ENCODE data around the gene ABCF2.

Gene ABCF2

GRCh38 chr7:151242159-151243044 is 15.4 kb upstream of the ABCF2 start:
- Histone ChIP-seq H3K27ac (ENCODE audit: low read depth, low read length) (no peak overlapping the region), H3K9me3 (ENCODE audit: control insufficient read depth in 1 of 2, low read length in 2 of 2) (no peaks in the 10 kb centered on the region), H3K9ac (ENCODE audit: low read depth in 1 of 2, low read length in 2 of 2) (no peak overlapping the region), H3K4me3 (ENCODE audit: low read depth in 1 of 2, low read length in 2 of 2) (no peak overlapping the region), H3K4me1 (ENCODE audit: control insufficient read depth in 1 of 2, insufficient read depth in 2 of 2, low read length in 2 of 2) (peaks cover 23% of the 10 kb centered on the region in 2 donors), H3K27me3 (ENCODE audit: control insufficient read depth in 1 of 2, insufficient read depth in 2 of 2, low read length in 2 of 2) (peaks cover 27 to 35% of the 10 kb centered on the region in 2 donors), H3K36me3 (ENCODE audit: control insufficient read depth in 1 of 2, insufficient read depth in 2 of 2, low read length in 2 of 2) (peaks cover 9 to 21% of the 10 kb centered on the region in 2 donors)

DNA sequence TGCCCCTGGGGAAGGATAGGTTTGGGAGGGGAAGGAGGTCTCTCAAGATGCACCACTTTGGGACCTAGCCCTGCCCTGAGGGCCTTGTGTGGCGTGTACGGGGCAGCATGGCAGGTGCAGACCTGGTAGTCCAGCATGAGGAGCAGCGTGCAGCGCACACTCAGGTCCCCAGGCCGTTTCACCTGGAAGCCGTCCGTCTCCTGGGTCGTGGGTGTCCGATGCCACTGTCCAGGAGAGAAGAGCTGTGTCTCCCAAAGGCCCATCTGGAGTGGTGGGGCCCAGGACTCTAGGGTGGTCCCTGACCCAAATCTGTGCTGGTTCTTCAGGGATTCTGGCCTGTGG is 14.7 kb upstream of the ABCF2 start:
- peaks cover 20 to 23% of the 10 kb centered on the region in 2 donors for H3K4me1 ChIP-seq (ENCODE audit: control insufficient read depth in 1 of 2, insufficient read depth in 2 of 2, low read length in 2 of 2)
- H3K4me3 ChIP-seq (ENCODE audit: low read depth in 1 of 2, low read length in 2 of 2), result no peak overlapping the region
- H3K36me3 ChIP-seq (ENCODE audit: control insufficient read depth in 1 of 2, insufficient read depth in 2 of 2, low read length in 2 of 2), result peaks cover 11 to 27% of the 10 kb centered on the region in 2 donors
- H3K27ac ChIP-seq (ENCODE audit: low read depth, low read length), result no peak overlapping the region
- H3K27me3 ChIP-seq (ENCODE audit: control insufficient read depth in 1 of 2, insufficient read depth in 2 of 2, low read length in 2 of 2), result peaks cover 20 to 28% of the 10 kb centered on the region in 2 donors
- H3K9me3 ChIP-seq (ENCODE audit: control insufficient read depth in 1 of 2, low read length in 2 of 2), result no peaks in the 10 kb centered on the region
- H3K9ac ChIP-seq (ENCODE audit: low read depth in 1 of 2, low read length in 2 of 2), result no peak overlapping the region

- H3K27ac ChIP-seq (ENCODE audit: low read depth, low read length), result no peak overlapping the region
- H3K9ac ChIP-seq (ENCODE audit: low read depth in 1 of 2, low read length in 2 of 2), result no peak overlapping the region
- H3K27me3 ChIP-seq (ENCODE audit: control insufficient read depth in 1 of 2, insufficient read depth in 2 of 2, low read length in 2 of 2), result peaks cover 15 to 23% of the 10 kb centered on the region in 2 donors
- H3K4me3 ChIP-seq (ENCODE audit: low read depth in 1 of 2, low read length in 2 of 2), result no peak overlapping the region
- peaks cover 13 to 32% of the 10 kb centered on the region in 2 donors for H3K36me3 ChIP-seq (ENCODE audit: control insufficient read depth in 1 of 2, insufficient read depth in 2 of 2, low read length in 2 of 2)
- H3K9me3 ChIP-seq (ENCODE audit: control insufficient read depth in 1 of 2, low read length in 2 of 2), result no peaks in the 10 kb centered on the region
- H3K4me1 ChIP-seq (ENCODE audit: control insufficient read depth in 1 of 2, insufficient read depth in 2 of 2, low read length in 2 of 2), result peaks cover 20 to 23% of the 10 kb centered on the region in 2 donors
Observed at GRCh38 chr7:151240942-151241754, 14.1 kb upstream of the ABCF2 start.

- no peak overlapping the region for H3K27ac ChIP-seq (ENCODE audit: low read depth, low read length)
- H3K9me3 ChIP-seq (ENCODE audit: control insufficient read depth in 1 of 2, low read length in 2 of 2), result no peaks in the 10 kb centered on the region
- H3K36me3 ChIP-seq (ENCODE audit: control insufficient read depth in 1 of 2, insufficient read depth in 2 of 2, low read length in 2 of 2), result peaks cover 14 to 37% of the 10 kb centered on the region in 2 donors
- peaks cover 9 to 17% of the 10 kb centered on the region in 2 donors for H3K27me3 ChIP-seq (ENCODE audit: control insufficient read depth in 1 of 2, insufficient read depth in 2 of 2, low read length in 2 of 2)
- H3K9ac ChIP-seq (ENCODE audit: low read depth in 1 of 2, low read length in 2 of 2), result no peak overlapping the region
- H3K4me1 ChIP-seq (ENCODE audit: control insufficient read depth in 1 of 2, insufficient read depth in 2 of 2, low read length in 2 of 2), result peaks cover 20 to 23% of the 10 kb centered on the region in 2 donors
- no peak overlapping the region for H3K4me3 ChIP-seq (ENCODE audit: low read depth in 1 of 2, low read length in 2 of 2)
Observed at GRCh38 chr7:151240536-151240935, 13.5 kb upstream of the ABCF2 start.

GRCh38 chr7:151239837-151240459 is 12.9 kb upstream of the ABCF2 start:
- Histone ChIP-seq H3K27ac (ENCODE audit: low read depth, low read length) (no peak overlapping the region), H3K4me1 (ENCODE audit: control insufficient read depth in 1 of 2, insufficient read depth in 2 of 2, low read length in 2 of 2) (peaks cover 17 to 19% of the 10 kb centered on the region in 2 donors), H3K27me3 (ENCODE audit: control insufficient read depth in 1 of 2, insufficient read depth in 2 of 2, low read length in 2 of 2) (peaks cover 7 to 13% of the 10 kb centered on the region in 2 donors), H3K9ac (ENCODE audit: low read depth in 1 of 2, low read length in 2 of 2) (no peak overlapping the region), H3K9me3 (ENCODE audit: control insufficient read depth in 1 of 2, low read length in 2 of 2) (no peaks in the 10 kb centered on the region), H3K36me3 (ENCODE audit: control insufficient read depth in 1 of 2, insufficient read depth in 2 of 2, low read length in 2 of 2) (peaks cover 18 to 43% of the 10 kb centered on the region in 2 donors), H3K4me3 (ENCODE audit: low read depth in 1 of 2, low read length in 2 of 2) (no peak overlapping the region)

DNA sequence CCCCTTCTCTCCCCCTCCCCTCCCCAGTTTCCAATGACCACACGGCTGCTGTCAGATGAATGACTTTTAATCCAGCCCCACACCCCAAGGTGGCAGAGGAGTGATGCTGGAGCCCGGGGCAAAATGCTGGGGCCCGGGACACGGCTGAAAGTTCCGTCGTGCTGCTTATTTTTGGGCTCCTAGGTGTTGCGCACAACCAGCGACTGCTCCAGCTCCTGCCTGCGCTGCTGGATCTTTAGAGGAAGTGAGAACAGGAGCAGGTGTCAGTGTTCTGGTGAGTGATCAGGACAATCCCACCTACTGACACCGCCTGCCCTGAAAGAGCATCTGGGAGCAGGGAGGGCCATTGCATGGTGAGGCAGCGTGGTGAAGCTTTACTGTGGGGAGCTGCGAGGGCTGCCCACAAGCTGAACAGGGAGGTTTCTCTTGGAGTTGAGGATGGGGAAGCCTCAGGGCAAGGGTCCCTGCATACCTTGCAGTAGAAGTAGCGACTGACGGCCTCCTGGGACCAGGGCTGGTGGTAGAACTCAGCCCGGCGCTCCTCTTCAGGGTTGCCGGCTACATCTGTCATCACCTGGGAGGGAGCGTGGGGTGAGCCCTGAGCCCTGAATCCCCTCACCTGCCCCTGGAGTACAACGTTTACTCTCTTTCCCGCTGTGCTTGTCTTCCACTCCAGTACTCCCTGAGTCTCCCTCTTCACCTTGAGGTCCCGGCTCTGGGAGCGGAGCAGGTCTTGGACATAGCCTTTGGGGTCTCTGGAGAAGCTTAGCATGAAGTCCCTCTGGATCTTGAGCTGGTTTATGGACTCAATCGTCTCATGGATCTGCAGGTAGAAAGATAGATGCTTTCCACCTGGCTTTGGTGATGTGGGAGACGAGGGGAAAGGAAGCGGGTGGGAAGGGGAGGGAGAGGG is 12.2 kb upstream of the ABCF2 start:
- Histone ChIP-seq H3K4me1 (ENCODE audit: control insufficient read depth in 1 of 2, insufficient read depth in 2 of 2, low read length in 2 of 2) (peaks cover 12% of the 10 kb centered on the region in 2 donors), H3K36me3 (ENCODE audit: control insufficient read depth in 1 of 2, insufficient read depth in 2 of 2, low read length in 2 of 2) (peaks cover 20 to 46% of the 10 kb centered on the region in 2 donors), H3K4me3 (ENCODE audit: low read depth in 1 of 2, low read length in 2 of 2) (no peak overlapping the region), H3K27me3 (ENCODE audit: control insufficient read depth in 1 of 2, insufficient read depth in 2 of 2, low read length in 2 of 2) (peaks cover 2 to 6% of the 10 kb centered on the region in 2 donors), H3K9ac (ENCODE audit: low read depth in 1 of 2, low read length in 2 of 2) (no peak overlapping the region), H3K27ac (ENCODE audit: low read depth, low read length) (no peak overlapping the region), H3K9me3 (ENCODE audit: control insufficient read depth in 1 of 2, low read length in 2 of 2) (no peaks in the 10 kb centered on the region)

GRCh38 chr7:151238190-151238810 is 11.3 kb upstream of the ABCF2 start:
- no peak overlapping the region for H3K27ac ChIP-seq (ENCODE audit: low read depth, low read length)

DNA sequence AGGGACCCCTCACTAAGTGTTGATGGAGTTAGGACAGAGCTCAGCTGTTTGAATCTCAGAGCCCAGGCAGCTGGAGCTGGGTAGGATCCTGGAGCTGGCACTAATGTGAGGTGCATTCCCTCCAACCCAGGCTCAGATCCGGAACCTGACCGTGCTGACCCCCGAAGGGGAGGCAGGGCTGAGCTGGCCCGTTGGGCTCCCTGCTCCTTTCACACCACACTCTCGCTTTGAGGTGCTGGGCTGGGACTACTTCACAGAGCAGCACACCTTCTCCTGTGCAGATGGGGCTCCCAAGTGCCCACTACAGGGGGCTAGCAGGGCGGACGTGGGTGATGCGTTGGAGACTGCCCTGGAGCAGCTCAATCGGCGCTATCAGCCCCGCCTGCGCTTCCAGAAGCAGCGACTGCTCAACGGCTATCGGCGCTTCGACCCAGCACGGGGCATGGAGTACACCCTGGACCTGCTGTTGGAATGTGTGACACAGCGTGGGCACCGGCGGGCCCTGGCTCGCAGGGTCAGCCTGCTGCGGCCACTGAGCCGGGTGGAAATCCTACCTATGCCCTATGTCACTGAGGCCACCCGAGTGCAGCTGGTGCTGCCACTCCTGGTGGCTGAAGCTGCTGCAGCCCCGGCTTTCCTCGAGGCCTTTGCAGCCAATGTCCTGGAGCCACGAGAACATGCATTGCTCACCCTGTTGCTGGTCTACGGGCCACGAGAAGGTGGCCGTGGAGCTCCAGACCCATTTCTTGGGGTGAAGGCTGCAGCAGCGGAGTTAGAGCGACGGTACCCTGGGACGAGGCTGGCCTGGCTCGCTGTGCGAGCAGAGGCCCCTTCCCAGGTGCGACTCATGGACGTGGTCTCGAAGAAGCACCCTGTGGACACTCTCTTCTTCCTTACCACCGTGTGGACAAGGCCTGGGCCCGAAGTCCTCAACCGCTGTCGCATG is 10.5 kb upstream of the ABCF2 start:
- Histone ChIP-seq H3K9ac (ENCODE audit: low read depth in 1 of 2, low read length in 2 of 2) (no peak overlapping the region), H3K27ac (ENCODE audit: low read depth, low read length) (no peak overlapping the region), H3K27me3 (ENCODE audit: control insufficient read depth in 1 of 2, insufficient read depth in 2 of 2, low read length in 2 of 2) (no peaks in the 10 kb centered on the region), H3K9me3 (ENCODE audit: control insufficient read depth in 1 of 2, low read length in 2 of 2) (no peaks in the 10 kb centered on the region), H3K4me3 (ENCODE audit: low read depth in 1 of 2, low read length in 2 of 2) (no peak overlapping the region), H3K36me3 (ENCODE audit: control insufficient read depth in 1 of 2, insufficient read depth in 2 of 2, low read length in 2 of 2) (peaks cover 20 to 46% of the 10 kb centered on the region in 2 donors), H3K4me1 (ENCODE audit: control insufficient read depth in 1 of 2, insufficient read depth in 2 of 2, low read length in 2 of 2) (peaks cover 10 to 11% of the 10 kb centered on the region in 2 donors)

More at GRCh38 chr7:151238190-151238810, 11.3 kb upstream of the ABCF2 start:
- H3K27me3 ChIP-seq (ENCODE audit: control insufficient read depth in 1 of 2, insufficient read depth in 2 of 2, low read length in 2 of 2), result no peaks in the 10 kb centered on the region
- H3K36me3 ChIP-seq (ENCODE audit: control insufficient read depth in 1 of 2, insufficient read depth in 2 of 2, low read length in 2 of 2), result peaks cover 20 to 46% of the 10 kb centered on the region in 2 donors
- no peak overlapping the region for H3K4me3 ChIP-seq (ENCODE audit: low read depth in 1 of 2, low read length in 2 of 2)
- no peak overlapping the region for H3K9ac ChIP-seq (ENCODE audit: low read depth in 1 of 2, low read length in 2 of 2)
- no peaks in the 10 kb centered on the region for H3K9me3 ChIP-seq (ENCODE audit: control insufficient read depth in 1 of 2, low read length in 2 of 2)
- H3K4me1 ChIP-seq (ENCODE audit: control insufficient read depth in 1 of 2, insufficient read depth in 2 of 2, low read length in 2 of 2), result peaks cover 12 to 13% of the 10 kb centered on the region in 2 donors

All from duodenal mucosa (tissue), 2 donors.